Measurements from ENCODE around the gene EIF3L. TPM values are rescaled to one million over a fixed set of nuclear protein-coding genes. Genes with fewer than 3 reads are reported as not detected.

The EIF3L gene
- total RNA-seq, 1 donor from 2014 or later: 526 TPM

DNA sequence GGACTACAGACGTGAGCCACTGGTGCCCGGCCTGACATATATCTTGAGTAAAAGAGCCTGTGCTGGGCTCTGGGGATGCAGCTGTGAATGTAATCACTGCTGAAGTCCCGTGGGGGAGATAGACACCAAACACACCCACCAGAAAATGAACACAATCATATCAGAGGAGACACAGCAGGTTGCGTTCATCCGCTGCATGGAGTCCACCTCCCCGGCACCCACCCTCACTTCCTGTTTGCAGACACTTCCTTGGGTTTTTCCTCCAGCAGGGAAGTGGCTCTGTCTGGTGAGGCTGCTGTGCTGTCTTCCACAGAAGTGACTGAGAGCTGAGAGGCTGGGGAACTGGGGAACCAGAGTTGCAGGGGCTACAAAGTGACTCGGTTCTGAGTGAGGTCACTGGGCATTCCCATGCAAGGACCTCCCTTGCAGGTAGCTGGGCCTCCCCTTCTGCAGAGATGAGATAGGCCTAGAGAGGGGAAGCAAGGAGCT, 64.1 kb downstream of the EIF3L start:
- TF ChIP-seq, protein P1, sequence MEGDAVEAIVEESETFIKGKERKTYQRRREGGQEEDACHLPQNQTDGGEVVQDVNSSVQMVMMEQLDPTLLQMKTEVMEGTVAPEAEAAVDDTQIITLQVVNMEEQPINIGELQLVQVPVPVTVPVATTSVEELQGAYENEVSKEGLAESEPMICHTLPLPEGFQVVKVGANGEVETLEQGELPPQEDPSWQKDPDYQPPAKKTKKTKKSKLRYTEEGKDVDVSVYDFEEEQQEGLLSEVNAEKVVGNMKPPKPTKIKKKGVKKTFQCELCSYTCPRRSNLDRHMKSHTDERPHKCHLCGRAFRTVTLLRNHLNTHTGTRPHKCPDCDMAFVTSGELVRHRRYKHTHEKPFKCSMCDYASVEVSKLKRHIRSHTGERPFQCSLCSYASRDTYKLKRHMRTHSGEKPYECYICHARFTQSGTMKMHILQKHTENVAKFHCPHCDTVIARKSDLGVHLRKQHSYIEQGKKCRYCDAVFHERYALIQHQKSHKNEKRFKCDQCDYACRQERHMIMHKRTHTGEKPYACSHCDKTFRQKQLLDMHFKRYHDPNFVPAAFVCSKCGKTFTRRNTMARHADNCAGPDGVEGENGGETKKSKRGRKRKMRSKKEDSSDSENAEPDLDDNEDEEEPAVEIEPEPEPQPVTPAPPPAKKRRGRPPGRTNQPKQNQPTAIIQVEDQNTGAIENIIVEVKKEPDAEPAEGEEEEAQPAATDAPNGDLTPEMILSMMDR (IDR thresholded peaks at IDR 0.05; ENCODE audit: partially characterized antibody, unreplicated experiment): no peak
- peak overlapping the region; percentile 38 for H3K27ac Mint-ChIP-seq (ENCODE audit: unreplicated experiment)

DNA sequence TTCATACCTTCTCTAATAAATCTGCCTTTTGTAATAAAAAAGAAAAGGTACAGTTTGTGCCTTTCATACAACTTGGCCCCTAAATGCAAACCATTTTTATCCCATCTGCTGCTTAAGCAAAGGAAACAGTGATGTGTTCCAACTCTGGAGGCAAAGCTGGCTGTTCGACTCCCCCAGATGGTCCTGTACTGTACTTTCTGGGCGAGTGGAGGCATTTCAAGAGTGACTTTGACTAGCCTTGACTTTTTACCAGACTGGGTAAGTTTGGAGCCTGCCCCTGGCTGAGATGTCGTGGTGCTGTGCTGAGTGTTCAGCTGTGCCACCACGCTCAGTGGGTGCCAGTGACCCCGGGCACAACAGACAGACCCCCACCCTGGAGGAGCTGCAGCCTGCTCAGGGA, 67.1 kb downstream of the EIF3L start:
- Mint-ChIP-seq H3K4me3 (ENCODE audit: unreplicated experiment) (no peak overlapping the region), H3K27ac (ENCODE audit: unreplicated experiment) (no peak overlapping the region), H3K4me1 (ENCODE audit: low read depth, unreplicated experiment) (peaks cover 5% of the 10 kb centered on the region), H3K36me3 (ENCODE audit: unreplicated experiment) (no peaks in the 10 kb centered on the region), H3K27me3 (ENCODE audit: unreplicated experiment) (peaks cover 2% of the 10 kb centered on the region), H3K9me3 (ENCODE audit: unreplicated experiment) (no peaks in the 10 kb centered on the region)
- TF ChIP-seq, protein P1 (IDR thresholded peaks at IDR 0.05; ENCODE audit: partially characterized antibody, unreplicated experiment): no peak
- DNase-seq: no peak

More for the DNA sequence above, 64.1 kb downstream of the EIF3L start:
- Mint-ChIP-seq H3K9me3 (ENCODE audit: unreplicated experiment) (peaks cover 4% of the 10 kb centered on the region), H3K4me1 (ENCODE audit: low read depth, unreplicated experiment) (peaks cover 26% of the 10 kb centered on the region), H3K36me3 (ENCODE audit: unreplicated experiment) (no peaks in the 10 kb centered on the region), H3K27me3 (ENCODE audit: unreplicated experiment) (peaks cover 7% of the 10 kb centered on the region), H3K4me3 (ENCODE audit: unreplicated experiment) (no peak overlapping the region)
- DNase-seq: no peak

DNA sequence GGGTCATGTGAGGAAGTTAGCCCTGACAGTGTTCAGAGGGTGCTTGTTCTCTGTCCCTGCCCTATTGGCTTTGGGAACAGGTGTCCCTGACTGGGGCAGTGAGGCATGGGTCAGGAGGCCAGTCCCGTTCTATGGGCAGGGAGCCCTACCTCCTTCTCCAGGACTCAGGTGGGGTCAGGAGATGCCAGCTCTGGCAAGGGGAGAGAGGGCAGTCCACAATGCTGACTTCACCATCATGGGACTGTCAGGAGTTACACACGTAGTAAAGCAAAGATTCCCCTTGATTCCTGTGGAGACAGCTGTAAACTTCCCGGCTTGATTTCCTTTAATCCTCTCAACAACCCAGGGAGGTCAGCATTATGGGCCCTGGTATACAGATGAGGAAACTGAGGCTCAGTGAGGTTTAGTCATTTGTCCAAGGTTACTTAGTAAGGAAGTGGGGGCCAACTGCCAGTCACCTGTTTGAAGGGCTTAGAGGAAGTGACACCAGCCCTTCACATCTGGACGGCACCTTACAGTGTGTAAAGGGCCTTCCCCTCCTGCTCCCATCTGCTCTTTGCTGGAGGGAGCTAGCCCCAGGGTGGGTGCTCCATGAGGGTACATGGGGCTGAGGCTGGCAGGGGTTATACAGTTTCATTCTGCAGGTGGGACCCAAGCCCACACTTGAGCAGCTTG, 68.8 kb downstream of the EIF3L start:
- H3K36me3 Mint-ChIP-seq (ENCODE audit: unreplicated experiment): no peaks in the 10 kb centered on the region
- TF ChIP-seq, protein P1 (IDR thresholded peaks at IDR 0.05; ENCODE audit: partially characterized antibody, unreplicated experiment): no peak
- H3K27me3 Mint-ChIP-seq (ENCODE audit: unreplicated experiment): no peaks in the 10 kb centered on the region
- H3K4me3 Mint-ChIP-seq (ENCODE audit: unreplicated experiment): no peak overlapping the region
- H3K9me3 Mint-ChIP-seq (ENCODE audit: unreplicated experiment): no peaks in the 10 kb centered on the region
- no peak for DNase-seq
- peaks cover 3% of the 10 kb centered on the region for H3K4me1 Mint-ChIP-seq (ENCODE audit: low read depth, unreplicated experiment)
- no peak overlapping the region for H3K27ac Mint-ChIP-seq (ENCODE audit: unreplicated experiment)

DNA sequence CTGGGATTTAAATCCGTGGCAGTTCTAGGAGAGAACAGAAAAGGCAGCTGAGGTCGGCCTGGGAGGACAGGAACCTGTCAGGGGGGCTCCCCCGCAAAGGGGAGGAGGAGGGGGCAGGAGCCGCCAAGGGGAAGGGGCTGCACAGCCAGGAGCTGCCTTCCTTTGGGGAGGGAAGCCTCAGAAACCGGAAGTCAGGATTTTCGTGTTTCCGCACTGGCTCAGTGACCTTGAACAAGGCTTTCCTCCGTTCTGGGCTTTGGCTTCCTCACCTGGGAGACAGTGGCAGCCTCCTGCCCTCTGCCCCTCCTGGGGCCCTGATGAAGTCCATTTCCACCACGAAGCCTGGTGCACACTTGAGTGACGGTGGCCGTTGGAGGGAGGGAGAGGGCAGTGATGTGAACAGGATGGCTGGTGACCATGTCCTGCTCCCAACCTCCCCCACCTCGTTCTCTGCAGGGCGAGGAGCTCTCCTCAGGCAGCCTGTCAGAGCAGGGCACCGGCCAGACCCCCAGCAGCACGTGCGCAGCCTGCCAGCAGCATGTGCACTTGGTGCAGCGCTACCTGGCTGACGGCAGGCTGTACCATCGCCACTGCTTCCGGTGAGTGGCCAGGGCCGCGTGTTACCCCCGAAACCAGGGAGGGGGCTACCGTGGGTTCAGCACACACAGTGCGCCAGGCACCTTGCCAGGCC, 69.5 kb downstream of the EIF3L start:
- Mint-ChIP-seq H3K9me3 (ENCODE audit: unreplicated experiment) (no peaks in the 10 kb centered on the region), H3K27me3 (ENCODE audit: unreplicated experiment) (no peaks in the 10 kb centered on the region), H3K4me1 (ENCODE audit: low read depth, unreplicated experiment) (peaks cover 1% of the 10 kb centered on the region), H3K36me3 (ENCODE audit: unreplicated experiment) (no peaks in the 10 kb centered on the region), H3K4me3 (ENCODE audit: unreplicated experiment) (no peak overlapping the region), H3K27ac (ENCODE audit: unreplicated experiment) (no peak overlapping the region)
- TF ChIP-seq, protein P1 (IDR thresholded peaks at IDR 0.05; ENCODE audit: partially characterized antibody, unreplicated experiment): no peak
- no peak for DNase-seq

DNA sequence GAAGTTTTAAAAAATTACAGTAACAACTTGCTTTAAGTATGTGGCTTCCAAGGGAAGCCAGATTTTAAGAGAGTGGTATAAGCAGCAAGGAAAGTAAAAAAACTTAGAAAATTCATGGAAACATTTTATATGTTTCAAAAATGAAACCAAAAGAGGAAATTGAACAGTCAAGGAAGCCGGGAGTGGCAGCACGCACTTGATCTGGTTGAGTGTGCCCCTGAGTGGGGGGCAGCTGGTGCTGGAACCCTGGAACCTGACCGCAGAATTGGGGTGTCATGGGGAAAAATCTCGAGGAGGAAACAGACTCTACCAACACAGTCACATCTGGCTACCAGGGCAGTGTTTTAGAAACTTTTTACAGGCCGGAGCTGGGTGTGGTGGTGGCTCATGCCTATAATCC, 70.9 kb downstream of the EIF3L start:
- H3K9me3 Mint-ChIP-seq (ENCODE audit: unreplicated experiment): no peaks in the 10 kb centered on the region
- no peak overlapping the region for H3K4me3 Mint-ChIP-seq (ENCODE audit: unreplicated experiment)
- no peak for DNase-seq
- peaks cover 1% of the 10 kb centered on the region for H3K4me1 Mint-ChIP-seq (ENCODE audit: low read depth, unreplicated experiment)
- no peaks in the 10 kb centered on the region for H3K36me3 Mint-ChIP-seq (ENCODE audit: unreplicated experiment)
- H3K27ac Mint-ChIP-seq (ENCODE audit: unreplicated experiment): no peak overlapping the region
- no peaks in the 10 kb centered on the region for H3K27me3 Mint-ChIP-seq (ENCODE audit: unreplicated experiment)
- TF ChIP-seq, protein P1 (IDR thresholded peaks at IDR 0.05; ENCODE audit: partially characterized antibody, unreplicated experiment): no peak

Measured in glutamatergic neuron (in vitro differentiated cells).